ENCODE results near the gene BBOX1.

DNA sequence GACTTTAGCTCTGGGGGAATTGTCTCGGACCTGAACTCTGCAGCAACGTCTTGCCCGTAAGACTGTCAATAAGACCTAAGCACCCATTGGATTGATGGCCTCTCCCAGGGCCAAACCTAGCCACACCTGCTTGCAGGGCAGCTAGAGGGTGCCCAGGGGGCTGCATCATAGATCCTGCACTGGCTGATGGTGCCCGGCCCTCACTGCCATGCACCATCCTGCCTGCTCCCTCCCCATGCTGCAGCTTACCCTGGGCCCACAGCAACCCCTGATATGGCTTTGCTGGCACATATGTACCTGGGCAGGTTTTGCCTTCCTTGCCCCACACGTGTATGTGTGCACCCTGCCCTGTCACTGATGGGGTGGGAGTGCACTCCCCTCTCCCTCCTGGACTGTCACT is 8.9 kb upstream of the BBOX1 start:
- TF ChIP-seq POLR2A (IDR thresholded peaks at IDR 0.05), result no peak
- TF ChIP-seq, protein P1, sequence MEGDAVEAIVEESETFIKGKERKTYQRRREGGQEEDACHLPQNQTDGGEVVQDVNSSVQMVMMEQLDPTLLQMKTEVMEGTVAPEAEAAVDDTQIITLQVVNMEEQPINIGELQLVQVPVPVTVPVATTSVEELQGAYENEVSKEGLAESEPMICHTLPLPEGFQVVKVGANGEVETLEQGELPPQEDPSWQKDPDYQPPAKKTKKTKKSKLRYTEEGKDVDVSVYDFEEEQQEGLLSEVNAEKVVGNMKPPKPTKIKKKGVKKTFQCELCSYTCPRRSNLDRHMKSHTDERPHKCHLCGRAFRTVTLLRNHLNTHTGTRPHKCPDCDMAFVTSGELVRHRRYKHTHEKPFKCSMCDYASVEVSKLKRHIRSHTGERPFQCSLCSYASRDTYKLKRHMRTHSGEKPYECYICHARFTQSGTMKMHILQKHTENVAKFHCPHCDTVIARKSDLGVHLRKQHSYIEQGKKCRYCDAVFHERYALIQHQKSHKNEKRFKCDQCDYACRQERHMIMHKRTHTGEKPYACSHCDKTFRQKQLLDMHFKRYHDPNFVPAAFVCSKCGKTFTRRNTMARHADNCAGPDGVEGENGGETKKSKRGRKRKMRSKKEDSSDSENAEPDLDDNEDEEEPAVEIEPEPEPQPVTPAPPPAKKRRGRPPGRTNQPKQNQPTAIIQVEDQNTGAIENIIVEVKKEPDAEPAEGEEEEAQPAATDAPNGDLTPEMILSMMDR (IDR thresholded peaks at IDR 0.05), result no peak
